ENCODE measurements around the gene NAMPT. TPM values are rescaled to one million over a fixed set of nuclear protein-coding genes. Genes with fewer than 3 reads are reported as not detected.

The NAMPT gene
- total RNA-seq, 4 donors from 2014 or later: 91.8 to 99.5 (median 97.5) TPM

DNA sequence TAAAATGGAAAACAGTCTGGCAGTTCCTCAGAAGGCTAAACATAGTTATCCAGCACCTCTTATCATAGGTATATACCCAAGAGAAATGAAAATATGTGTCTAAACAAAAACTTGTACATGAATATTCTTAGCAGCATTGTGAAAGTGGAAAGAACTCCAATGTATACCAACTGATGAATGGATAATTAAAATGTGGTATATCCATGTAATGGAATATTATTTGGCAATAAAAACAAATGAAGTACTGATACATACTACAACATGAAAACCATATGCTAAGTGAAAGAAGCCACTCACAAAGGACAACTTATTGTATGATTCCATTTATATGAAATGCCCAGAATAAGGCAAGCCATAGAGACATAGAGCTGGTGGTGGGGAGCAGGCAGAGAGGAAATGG, 32.2 kb upstream of the NAMPT start:
- Histone ChIP-seq H3K27me3 (no peaks in the 10 kb centered on the region), H3K27ac (no peak overlapping the region), H3K36me3 (no peaks in the 10 kb centered on the region), H3K4me3 (no peak overlapping the region), H3K4me1 (no peaks in the 10 kb centered on the region), H3K9me3 (no peaks in the 10 kb centered on the region)
- DNase-seq: no peak
- TF ChIP-seq CTCF (IDR thresholded peaks at IDR 0.05) (no peak), POLR2A (IDR thresholded peaks at IDR 0.05) (no peak)

DNA sequence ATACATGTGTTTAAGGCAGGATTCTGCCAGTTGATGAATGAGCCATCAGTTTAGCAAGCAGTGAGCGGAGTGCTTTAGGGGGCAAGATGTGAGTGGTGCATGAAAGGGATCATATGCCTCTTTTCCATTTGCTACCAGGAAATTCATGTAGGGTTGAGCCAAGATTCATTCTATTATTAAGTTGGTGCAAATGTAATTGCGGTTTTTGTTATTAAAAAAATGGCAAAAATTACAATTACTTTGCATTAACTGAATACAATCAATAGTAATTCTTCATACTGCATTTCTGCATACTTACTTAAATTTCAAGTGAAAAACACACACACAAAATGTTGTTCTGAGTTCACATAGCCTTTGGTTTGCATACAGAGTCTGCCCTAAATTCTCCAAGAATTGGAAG, 30.1 kb upstream of the NAMPT start:
- Histone ChIP-seq H3K4me3 (no peak overlapping the region), H3K27ac (no peak overlapping the region), H3K4me1 (no peaks in the 10 kb centered on the region), H3K9me3 (no peaks in the 10 kb centered on the region), H3K27me3 (no peaks in the 10 kb centered on the region), H3K36me3 (no peaks in the 10 kb centered on the region)
- TF ChIP-seq CTCF (IDR thresholded peaks at IDR 0.05) (no peak), POLR2A (IDR thresholded peaks at IDR 0.05) (no peak)
- DNase-seq: no peak

DNA sequence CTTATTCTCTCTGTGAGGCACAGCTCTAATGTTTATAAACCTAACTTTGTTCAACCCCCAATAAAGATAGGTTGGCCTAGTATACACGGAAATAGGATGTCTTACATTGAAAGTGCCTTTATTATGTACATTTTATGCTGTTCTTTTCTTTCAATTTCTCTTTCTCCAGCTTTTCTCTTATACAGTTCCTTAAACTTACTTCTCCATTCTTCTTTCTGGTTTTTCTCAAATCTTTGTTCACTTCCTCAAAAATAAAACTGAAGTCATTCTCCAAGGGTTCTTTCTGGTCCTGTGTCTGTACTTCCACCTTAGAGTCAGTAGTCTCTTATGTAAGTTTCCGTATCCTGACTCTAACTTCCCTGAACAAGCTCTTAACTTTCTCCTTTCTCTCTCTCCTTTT, 29.2 kb upstream of the NAMPT start:
- H3K4me1 ChIP-seq: no peaks in the 10 kb centered on the region
- H3K4me3 ChIP-seq: no peak overlapping the region
- no peaks in the 10 kb centered on the region for H3K9me3 ChIP-seq
- DNase-seq: no peak
- TF ChIP-seq CTCF (IDR thresholded peaks at IDR 0.05) (no peak), POLR2A (IDR thresholded peaks at IDR 0.05) (no peak)
- H3K27ac ChIP-seq: no peak overlapping the region
- H3K27me3 ChIP-seq: no peaks in the 10 kb centered on the region
- H3K36me3 ChIP-seq: no peaks in the 10 kb centered on the region

DNA sequence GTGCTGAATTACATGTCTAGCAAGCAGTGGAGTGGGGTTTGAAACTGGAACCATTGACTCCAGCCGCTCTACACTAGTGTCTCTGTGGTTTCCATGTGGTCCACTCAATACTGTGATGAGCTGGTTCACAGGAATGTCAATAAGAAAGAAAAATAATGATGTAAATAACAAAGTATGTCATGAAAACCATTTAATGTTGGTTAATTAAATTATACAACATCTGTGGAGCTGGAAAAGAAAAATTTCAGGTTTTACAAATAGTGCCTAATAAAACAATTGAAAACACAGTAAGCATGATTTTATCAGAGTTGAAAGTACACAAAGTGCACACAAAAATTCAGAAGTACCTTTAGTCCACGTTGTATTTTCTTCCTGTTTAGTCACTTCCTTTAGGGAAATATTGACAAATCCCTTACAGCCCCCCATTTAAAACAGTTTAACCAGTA, 28.7 kb upstream of the NAMPT start:
- TF ChIP-seq CTCF (IDR thresholded peaks at IDR 0.05) (no peak), POLR2A (IDR thresholded peaks at IDR 0.05) (no peak)
- DNase-seq: no peak
- Histone ChIP-seq H3K4me1 (no peaks in the 10 kb centered on the region), H3K9me3 (no peaks in the 10 kb centered on the region), H3K4me3 (no peak overlapping the region), H3K36me3 (no peaks in the 10 kb centered on the region), H3K27ac (no peak overlapping the region), H3K27me3 (no peaks in the 10 kb centered on the region)

DNA sequence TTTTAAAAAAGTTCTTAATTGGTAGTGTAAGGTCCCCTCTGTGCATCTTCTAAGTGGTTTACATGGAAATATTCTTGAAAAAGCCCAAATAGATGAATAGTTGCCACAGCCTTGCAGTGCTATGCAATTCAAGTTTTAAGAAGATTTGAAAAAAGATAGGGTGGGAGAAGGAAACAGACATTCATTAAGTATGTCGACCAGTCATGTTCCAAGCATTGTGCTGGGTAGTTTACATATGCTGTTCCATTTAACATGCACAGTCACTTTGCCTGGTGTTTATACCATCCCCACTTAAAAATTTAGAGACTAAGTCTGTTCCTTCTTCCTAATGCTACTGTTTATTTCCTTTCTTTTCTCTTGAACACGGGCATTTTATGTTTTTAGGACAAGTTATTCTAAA, 28.1 kb upstream of the NAMPT start:
- no peaks in the 10 kb centered on the region for H3K4me1 ChIP-seq
- no peak overlapping the region for H3K27ac ChIP-seq
- no peak overlapping the region for H3K4me3 ChIP-seq
- H3K9me3 ChIP-seq: no peaks in the 10 kb centered on the region
- no peaks in the 10 kb centered on the region for H3K36me3 ChIP-seq
- no peaks in the 10 kb centered on the region for H3K27me3 ChIP-seq
- TF ChIP-seq CTCF (IDR thresholded peaks at IDR 0.05): no peak
- no peak for TF ChIP-seq POLR2A (IDR thresholded peaks at IDR 0.05)
- no peak for DNase-seq
